Measurements from ENCODE around the gene POPDC2. TPM values are rescaled to one million over a fixed set of nuclear protein-coding genes. Genes with fewer than 3 reads are reported as not detected.
A peak's percentile ranks its signal among the peaks of the same experiment; 100 is the strongest.

The POPDC2 gene
- total and polyA plus RNA-seq, 2 donors from 2014 or later, result 3.2 to 7.3 TPM

DNA sequence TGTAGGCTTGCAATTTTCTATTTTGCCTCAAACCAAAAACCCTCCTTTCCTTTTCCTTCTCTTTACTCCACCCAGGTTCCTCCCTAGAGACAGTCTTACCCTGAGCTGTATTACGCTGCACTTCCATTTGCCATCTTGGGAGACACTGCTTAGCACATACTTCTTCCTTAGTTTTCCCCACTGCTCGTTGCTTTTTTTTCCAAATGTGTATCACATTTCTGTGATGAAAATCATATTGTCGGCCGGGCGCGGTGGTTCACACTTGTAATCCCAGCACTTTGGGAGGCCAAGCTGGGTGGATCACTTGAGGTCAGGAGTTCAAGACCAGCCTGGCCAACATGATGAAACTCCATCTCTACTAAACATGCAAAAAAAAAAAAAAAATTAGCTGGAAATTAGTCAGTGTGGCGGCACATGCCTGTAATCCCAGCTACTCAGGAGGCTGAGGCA lies 29.5 kb downstream of the POPDC2 start:
- DNase-seq (no peak), FAIRE-seq (no peak)
- peaks cover 0 to 6% (median 3%) of the 10 kb centered on the region in 3 donors for H3K4me1 ChIP-seq (ENCODE audit: control insufficient read depth in 2 of 3, insufficient read depth in 2 of 3, low read depth in 1 of 3, low read length in 3 of 3)
- H3K27ac ChIP-seq (ENCODE audit: low read depth in 2 of 2, low read length in 2 of 2), result no peak overlapping the region
- no peaks in the 10 kb centered on the region for H3K27me3 ChIP-seq (ENCODE audit: control insufficient read depth, insufficient read depth, low read length)
- H3K4me3 ChIP-seq (ENCODE audit: low read length in 3 of 3), result no peak overlapping the region
- H3K36me3 ChIP-seq (ENCODE audit: control insufficient read depth in 2 of 3, insufficient read depth in 3 of 3, low read length in 3 of 3), result no peaks in the 10 kb centered on the region
- no peaks in the 10 kb centered on the region for H3K9me3 ChIP-seq (ENCODE audit: control insufficient read depth in 2 of 3, insufficient read depth in 1 of 3, low read length in 3 of 3)
- intact Hi-C loops (cut with DNase I), result no loop called here
- no peak overlapping the region for H3K9ac ChIP-seq (ENCODE audit: low read length in 3 of 3)
- TF ChIP-seq, protein P1, sequence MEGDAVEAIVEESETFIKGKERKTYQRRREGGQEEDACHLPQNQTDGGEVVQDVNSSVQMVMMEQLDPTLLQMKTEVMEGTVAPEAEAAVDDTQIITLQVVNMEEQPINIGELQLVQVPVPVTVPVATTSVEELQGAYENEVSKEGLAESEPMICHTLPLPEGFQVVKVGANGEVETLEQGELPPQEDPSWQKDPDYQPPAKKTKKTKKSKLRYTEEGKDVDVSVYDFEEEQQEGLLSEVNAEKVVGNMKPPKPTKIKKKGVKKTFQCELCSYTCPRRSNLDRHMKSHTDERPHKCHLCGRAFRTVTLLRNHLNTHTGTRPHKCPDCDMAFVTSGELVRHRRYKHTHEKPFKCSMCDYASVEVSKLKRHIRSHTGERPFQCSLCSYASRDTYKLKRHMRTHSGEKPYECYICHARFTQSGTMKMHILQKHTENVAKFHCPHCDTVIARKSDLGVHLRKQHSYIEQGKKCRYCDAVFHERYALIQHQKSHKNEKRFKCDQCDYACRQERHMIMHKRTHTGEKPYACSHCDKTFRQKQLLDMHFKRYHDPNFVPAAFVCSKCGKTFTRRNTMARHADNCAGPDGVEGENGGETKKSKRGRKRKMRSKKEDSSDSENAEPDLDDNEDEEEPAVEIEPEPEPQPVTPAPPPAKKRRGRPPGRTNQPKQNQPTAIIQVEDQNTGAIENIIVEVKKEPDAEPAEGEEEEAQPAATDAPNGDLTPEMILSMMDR (IDR thresholded peaks at IDR 0.05; ENCODE audit: borderline replicate concordance, extremely low read depth, insufficient read depth), result no peak

DNA sequence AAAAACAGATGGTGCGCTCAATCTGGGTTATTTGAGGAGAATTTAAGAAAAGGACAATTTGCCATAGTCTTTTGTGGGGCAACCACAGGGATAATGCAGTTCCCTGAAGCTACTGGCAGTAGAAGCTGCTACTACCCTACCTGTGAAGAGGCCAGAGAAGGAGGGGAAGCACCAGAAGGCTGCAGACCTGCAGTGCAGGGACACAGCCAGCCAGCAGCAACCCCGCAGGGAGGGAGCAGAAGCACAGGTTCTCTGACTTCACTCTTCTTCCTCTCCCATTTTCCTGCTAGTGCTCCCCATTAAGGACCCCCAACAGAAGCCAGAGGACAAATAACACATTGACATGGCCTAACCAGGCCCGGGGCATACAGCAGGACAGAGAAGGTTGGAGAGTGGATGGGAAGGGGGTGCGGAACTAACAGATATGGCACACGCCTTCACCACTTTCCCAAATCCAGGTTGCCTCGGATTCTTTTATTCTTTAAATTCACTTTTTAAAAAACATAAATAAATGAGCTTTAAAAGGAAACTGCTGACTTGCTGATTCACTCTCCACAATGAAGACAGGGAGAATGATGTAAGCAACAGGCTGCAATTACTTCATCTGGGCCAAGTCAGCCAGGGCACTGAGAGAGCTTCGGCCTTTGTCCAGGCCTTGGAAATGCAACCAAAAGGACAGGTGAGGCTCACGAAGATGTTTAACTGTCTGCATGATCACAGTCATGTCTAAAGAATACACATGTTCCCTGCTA lies 30.1 kb downstream of the POPDC2 start:
- no peak overlapping the region for H3K4me3 ChIP-seq (ENCODE audit: low read length in 3 of 3)
- no peak overlapping the region for H3K9ac ChIP-seq (ENCODE audit: low read length in 3 of 3)
- intact Hi-C loops (cut with DNase I), result no loop called here
- H3K4me1 ChIP-seq (ENCODE audit: control insufficient read depth in 2 of 3, insufficient read depth in 2 of 3, low read depth in 1 of 3, low read length in 3 of 3), result peaks cover 0 to 4% (median 3%) of the 10 kb centered on the region in 3 donors
- H3K9me3 ChIP-seq (ENCODE audit: control insufficient read depth in 2 of 3, insufficient read depth in 1 of 3, low read length in 3 of 3), result no peaks in the 10 kb centered on the region
- TF ChIP-seq, protein P1 (IDR thresholded peaks at IDR 0.05; ENCODE audit: borderline replicate concordance, extremely low read depth, insufficient read depth), result no peak
- peak in 2 of 5 donors; percentile 11 to 24 for DNase-seq
- H3K27me3 ChIP-seq (ENCODE audit: control insufficient read depth, insufficient read depth, low read length), result no peaks in the 10 kb centered on the region
- FAIRE-seq, result no peak
- no peaks in the 10 kb centered on the region for H3K36me3 ChIP-seq (ENCODE audit: control insufficient read depth in 2 of 3, insufficient read depth in 3 of 3, low read length in 3 of 3)
- peak overlapping the region; percentile 6 to 63 for H3K27ac ChIP-seq (ENCODE audit: low read depth in 2 of 2, low read length in 2 of 2)

DNA sequence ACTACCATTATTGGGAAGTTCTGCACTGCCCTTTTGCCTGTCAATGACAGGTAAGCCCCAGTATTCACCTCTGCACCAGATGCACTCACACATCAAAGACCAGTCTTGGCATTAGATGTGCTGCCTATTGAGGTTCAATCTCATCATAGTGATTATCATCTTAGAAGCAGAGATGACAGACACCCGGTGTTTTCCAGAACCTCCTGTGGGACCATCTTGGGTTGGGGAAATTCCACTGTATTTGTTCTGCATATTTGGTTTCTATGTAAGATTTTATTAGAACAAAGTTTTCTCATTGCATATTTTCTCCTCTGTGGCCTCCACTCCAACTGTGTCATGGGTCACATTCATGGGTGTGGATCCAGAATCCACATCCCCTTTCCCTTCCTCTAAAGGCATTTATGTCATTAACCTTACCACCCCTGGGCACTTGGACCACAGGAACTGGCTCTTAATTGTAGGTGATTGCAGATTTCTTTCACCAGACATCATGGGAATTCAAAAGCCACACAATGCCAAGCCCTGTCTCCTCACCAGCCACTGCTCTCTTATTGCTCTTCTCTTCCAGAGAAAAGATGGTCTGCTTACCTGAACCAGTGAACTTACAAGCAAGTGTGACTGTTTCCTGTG lies 31.5 kb downstream of the POPDC2 start:
- intact Hi-C loops (cut with DNase I), result no loop called here
- DNase-seq (no peak), FAIRE-seq (no peak)
- H3K27ac ChIP-seq (ENCODE audit: low read depth in 2 of 2, low read length in 2 of 2), result peak overlapping the region in 1 of 2 donors; percentile 17
- no peak overlapping the region for H3K4me3 ChIP-seq (ENCODE audit: low read length in 3 of 3)
- no peaks in the 10 kb centered on the region for H3K9me3 ChIP-seq (ENCODE audit: control insufficient read depth in 2 of 3, insufficient read depth in 1 of 3, low read length in 3 of 3)
- H3K9ac ChIP-seq (ENCODE audit: low read length in 3 of 3), result no peak overlapping the region
- no peaks in the 10 kb centered on the region for H3K27me3 ChIP-seq (ENCODE audit: control insufficient read depth, insufficient read depth, low read length)
- TF ChIP-seq, protein P1 (IDR thresholded peaks at IDR 0.05; ENCODE audit: borderline replicate concordance, extremely low read depth, insufficient read depth), result no peak
- no peaks in the 10 kb centered on the region for H3K36me3 ChIP-seq (ENCODE audit: control insufficient read depth in 2 of 3, insufficient read depth in 3 of 3, low read length in 3 of 3)
- peaks cover 0 to 4% (median 3%) of the 10 kb centered on the region in 3 donors for H3K4me1 ChIP-seq (ENCODE audit: control insufficient read depth in 2 of 3, insufficient read depth in 2 of 3, low read depth in 1 of 3, low read length in 3 of 3)

Measured in kidney (tissue), 14 donors.